ENCODE results near the gene CCNC.
A peak's percentile ranks its signal among the peaks of the same experiment; 100 is the strongest.

CCNC gene

GRCh38 chr6:99568103-99568933 is at the start of gene CCNC:
CCNC (minus strand) TSS chr6:99568660; CDS start chr6:99568527, 133 bp downstream.
- DNase-seq: peak; percentile 97

GRCh38 chr6:99617131-99617530 is 48.7 kb upstream of the CCNC start:
- no peak for DNase-seq

- DNase-seq: peak; percentile 37
Measured at GRCh38 chr6:99614430-99615186, 46.1 kb upstream of the CCNC start.

- peak; percentile 59 for DNase-seq
Measured at GRCh38 chr6:99613705-99614429, 45.4 kb upstream of the CCNC start.

- peak; percentile 75 for DNase-seq
Measured at GRCh38 chr6:99613409-99613704, 44.9 kb upstream of the CCNC start.

GRCh38 chr6:99612551-99613408 is 44.3 kb upstream of the CCNC start:
- DNase-seq: no peak

GRCh38 chr6:99611148-99611547 is 42.7 kb upstream of the CCNC start:
- peak; percentile 74 for DNase-seq

GRCh38 chr6:99609905-99610489 is 41.5 kb upstream of the CCNC start:
- no peak for DNase-seq

GRCh38 chr6:99608886-99609482 is 40.5 kb upstream of the CCNC start:
- DNase-seq: no peak

- DNase-seq: no peak
Measured at GRCh38 chr6:99608059-99608885, 39.8 kb upstream of the CCNC start.

GRCh38 chr6:99607416-99608036 is 39.1 kb upstream of the CCNC start:
- no peak for DNase-seq

- DNase-seq: no peak
Measured at GRCh38 chr6:99606656-99607415, 38.4 kb upstream of the CCNC start, which contains the start of gene PRDM13. PRDM13 (plus strand) TSS chr6:99606833; CDS start chr6:99607035, 202 bp downstream.

- no peak for DNase-seq
Measured at GRCh38 chr6:99605911-99606655, 37.6 kb upstream of the CCNC start.

- DNase-seq: no peak
Measured at GRCh38 chr6:99605074-99605734, 36.7 kb upstream of the CCNC start.

GRCh38 chr6:99604166-99605073 is 36.0 kb upstream of the CCNC start:
- DNase-seq: no peak

GRCh38 chr6:99603421-99604165 is 35.1 kb upstream of the CCNC start:
- DNase-seq: peak; percentile 54

All from hematopoietic multipotent progenitor cell treated with erythropoietin and hydrocortisone succinate and interleukin-3 and kit ligand, for 4 days (in vitro differentiated cells).